ENCODE measurements around the gene EIPR1.

GRCh38 chr2:3187467-3187866 lies 190.2 kb downstream of the EIPR1 start:
- TF ChIP-seq CTCF (IDR thresholded peaks at IDR 0.05) (no peak), CEBPB (IDR thresholded peaks at IDR 0.05) (no peak), POLR2A (IDR thresholded peaks at IDR 0.05; ENCODE audit: low read length) (no peak), SMC3 (IDR thresholded peaks at IDR 0.05) (no peak)
